Panc1 (cell line): ENCODE measurements around the gene SAMM50.

Source experiments
- POLR2AphosphoS5 ChIP-seq: IDR thresholded peaks from 2 replicates; pipeline ENCODE4 v1.6.1; 2012; ENCODE audit warnings: mild to moderate bottlenecking, low read depth, low read length, moderate library complexity
- TCF7L2 ChIP-seq: IDR thresholded peaks from 2 replicates; pipeline ENCODE4 v1.6.1; 2011; ENCODE audit warnings: mild to moderate bottlenecking, low read depth, low read length, inconsistent platforms
- TF ChIP-seq, protein P1 (sequence below): fragments of 450-650 bp; IDR thresholded peaks from 2 replicates; pipeline ENCODE4 v1.5.1; 2017; ENCODE audit warnings: mild to moderate bottlenecking
- TF ChIP-seq, protein P2 (sequence below), 2 experiments: IDR thresholded peaks; 2 replicates each; pipeline ENCODE4 v1.6.1; 2011 to 2012; ENCODE audit warnings: low read depth in 2 of 2, control low read depth in 1 of 2, low read length in 1 of 2, mild to moderate bottlenecking in 1 of 2, moderate library complexity in 1 of 2; ENCODE audit not compliant: insufficient read depth in 1 of 2

DNA sequence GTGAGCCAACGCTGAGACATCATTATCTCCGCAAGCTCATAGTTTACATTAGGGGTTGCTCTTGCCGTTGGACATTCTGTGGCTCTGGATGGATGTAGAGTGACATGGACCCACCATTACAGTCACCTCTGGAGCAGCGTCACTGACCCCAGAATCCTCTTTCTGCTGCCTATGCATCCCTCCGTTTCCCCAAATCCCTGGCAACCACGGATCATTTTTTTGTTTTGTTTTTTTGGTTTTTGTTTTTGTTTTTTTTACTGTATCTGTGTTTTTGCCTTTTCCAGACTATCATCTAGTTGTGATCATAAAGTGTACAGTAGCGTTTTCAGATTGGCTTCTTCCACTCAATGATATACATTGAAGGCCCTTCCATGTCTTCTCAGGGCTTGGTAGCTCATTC lies 72.8 kb downstream of the SAMM50 start:
- no peak for TF ChIP-seq POLR2AphosphoS5
- TF ChIP-seq, protein P1, sequence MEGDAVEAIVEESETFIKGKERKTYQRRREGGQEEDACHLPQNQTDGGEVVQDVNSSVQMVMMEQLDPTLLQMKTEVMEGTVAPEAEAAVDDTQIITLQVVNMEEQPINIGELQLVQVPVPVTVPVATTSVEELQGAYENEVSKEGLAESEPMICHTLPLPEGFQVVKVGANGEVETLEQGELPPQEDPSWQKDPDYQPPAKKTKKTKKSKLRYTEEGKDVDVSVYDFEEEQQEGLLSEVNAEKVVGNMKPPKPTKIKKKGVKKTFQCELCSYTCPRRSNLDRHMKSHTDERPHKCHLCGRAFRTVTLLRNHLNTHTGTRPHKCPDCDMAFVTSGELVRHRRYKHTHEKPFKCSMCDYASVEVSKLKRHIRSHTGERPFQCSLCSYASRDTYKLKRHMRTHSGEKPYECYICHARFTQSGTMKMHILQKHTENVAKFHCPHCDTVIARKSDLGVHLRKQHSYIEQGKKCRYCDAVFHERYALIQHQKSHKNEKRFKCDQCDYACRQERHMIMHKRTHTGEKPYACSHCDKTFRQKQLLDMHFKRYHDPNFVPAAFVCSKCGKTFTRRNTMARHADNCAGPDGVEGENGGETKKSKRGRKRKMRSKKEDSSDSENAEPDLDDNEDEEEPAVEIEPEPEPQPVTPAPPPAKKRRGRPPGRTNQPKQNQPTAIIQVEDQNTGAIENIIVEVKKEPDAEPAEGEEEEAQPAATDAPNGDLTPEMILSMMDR: no peak
- TF ChIP-seq, protein P2, sequence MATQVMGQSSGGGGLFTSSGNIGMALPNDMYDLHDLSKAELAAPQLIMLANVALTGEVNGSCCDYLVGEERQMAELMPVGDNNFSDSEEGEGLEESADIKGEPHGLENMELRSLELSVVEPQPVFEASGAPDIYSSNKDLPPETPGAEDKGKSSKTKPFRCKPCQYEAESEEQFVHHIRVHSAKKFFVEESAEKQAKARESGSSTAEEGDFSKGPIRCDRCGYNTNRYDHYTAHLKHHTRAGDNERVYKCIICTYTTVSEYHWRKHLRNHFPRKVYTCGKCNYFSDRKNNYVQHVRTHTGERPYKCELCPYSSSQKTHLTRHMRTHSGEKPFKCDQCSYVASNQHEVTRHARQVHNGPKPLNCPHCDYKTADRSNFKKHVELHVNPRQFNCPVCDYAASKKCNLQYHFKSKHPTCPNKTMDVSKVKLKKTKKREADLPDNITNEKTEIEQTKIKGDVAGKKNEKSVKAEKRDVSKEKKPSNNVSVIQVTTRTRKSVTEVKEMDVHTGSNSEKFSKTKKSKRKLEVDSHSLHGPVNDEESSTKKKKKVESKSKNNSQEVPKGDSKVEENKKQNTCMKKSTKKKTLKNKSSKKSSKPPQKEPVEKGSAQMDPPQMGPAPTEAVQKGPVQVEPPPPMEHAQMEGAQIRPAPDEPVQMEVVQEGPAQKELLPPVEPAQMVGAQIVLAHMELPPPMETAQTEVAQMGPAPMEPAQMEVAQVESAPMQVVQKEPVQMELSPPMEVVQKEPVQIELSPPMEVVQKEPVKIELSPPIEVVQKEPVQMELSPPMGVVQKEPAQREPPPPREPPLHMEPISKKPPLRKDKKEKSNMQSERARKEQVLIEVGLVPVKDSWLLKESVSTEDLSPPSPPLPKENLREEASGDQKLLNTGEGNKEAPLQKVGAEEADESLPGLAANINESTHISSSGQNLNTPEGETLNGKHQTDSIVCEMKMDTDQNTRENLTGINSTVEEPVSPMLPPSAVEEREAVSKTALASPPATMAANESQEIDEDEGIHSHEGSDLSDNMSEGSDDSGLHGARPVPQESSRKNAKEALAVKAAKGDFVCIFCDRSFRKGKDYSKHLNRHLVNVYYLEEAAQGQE (IDR thresholded peaks at IDR 0.05; ENCODE audit: insufficient read depth in 1 of 2, low read depth in 2 of 2, low read length in 1 of 2): no peak
- TF ChIP-seq TCF7L2: no peak
